Kidney (tissue), 14 donors: ENCODE results near the gene ZNF638. TPM values are rescaled to one million over a fixed set of nuclear protein-coding genes. Genes with fewer than 3 reads are reported as not detected.

Source experiments
- DNase-seq, 5 donors: peaks; one replicate each; pipeline ENCODE4 v3.0.0-alpha.2; 2013 to 2020
- FAIRE-seq: peaks from 2 replicates; lab custom pipeline; 2012; peaks lifted over from hg19 to GRCh38; lab: Jason Lieb, UNC
- H3K27ac ChIP-seq, 2 donors: one replicate each; pipeline ENCODE4 v1.7.0; 2013; ENCODE audit warnings: low read depth in 2 of 2, low read length in 2 of 2, inconsistent platforms in 1 of 2
- H3K27me3 ChIP-seq: one replicate; pipeline ENCODE4 v1.7.1; 2013; ENCODE audit warnings: low read length, inconsistent platforms; ENCODE audit not compliant: control insufficient read depth, insufficient read depth
- H3K36me3 ChIP-seq, 3 donors: one replicate each; pipeline versions ENCODE4 v1.7.0 to v1.7.1; 2013; ENCODE audit warnings: low read length in 3 of 3, control low read depth in 1 of 3, inconsistent platforms in 1 of 3; ENCODE audit not compliant: insufficient read depth in 3 of 3, control insufficient read depth in 2 of 3
- H3K4me1 ChIP-seq, 3 donors: one replicate each; pipeline versions ENCODE4 v1.7.0 to v1.7.1; 2013; ENCODE audit warnings: low read length in 3 of 3, inconsistent platforms in 1 of 3, low read depth in 1 of 3; ENCODE audit not compliant: control insufficient read depth in 2 of 3, insufficient read depth in 2 of 3
- H3K4me3 ChIP-seq, 3 donors: one replicate each; pipeline versions ENCODE4 v1.7.0 to v1.8.1; 2013; ENCODE audit warnings: low read length in 3 of 3, control low read depth in 1 of 3, inconsistent platforms in 1 of 3
- H3K9ac ChIP-seq, 3 donors: one replicate each; pipeline versions ENCODE4 v1.7.0 to v1.7.1; 2013; ENCODE audit warnings: low read length in 3 of 3, control low read depth in 1 of 3, inconsistent platforms in 1 of 3
- H3K9me3 ChIP-seq, 3 donors: one replicate each; pipeline versions ENCODE4 v1.7.0 to v1.7.1; 2013; ENCODE audit warnings: low read length in 3 of 3, control low read depth in 1 of 3, inconsistent platforms in 1 of 3; ENCODE audit not compliant: control insufficient read depth in 2 of 3, insufficient read depth in 1 of 3
- CTCF ChIP-seq: IDR thresholded peaks from 3 replicates; pipeline ENCODE4 v1.5.1; 2012; ENCODE audit warnings: mild to moderate bottlenecking, moderate library complexity, borderline replicate concordance; ENCODE audit not compliant: insufficient read depth; ENCODE audit errors: extremely low read depth
- intact Hi-C: fragments of 100-400 bp; cut with DNase I; formaldehyde crosslinking; loops from one replicate; pipeline ENCODE4 v1.11.1; 2022
- polyA plus RNA-seq: library from polyadenylated mRNA; stranded (reverse); fragments of 350-450 nt; fragmentation: Illumina TruSeq; extraction: RNeasy Lipid Tissue Mini Kit (QIAGEN cat#74804); gene quantifications from one replicate; pipeline ENCODE4 v1.2.3, GENCODE V29; 2014; ENCODE audit warnings: low read depth, low replicate concordance; ENCODE audit not compliant: insufficient read depth
- total RNA-seq: library from RNA; stranded (reverse); fragmentation: NEBNext Ultra II Directional; extraction: Animal tissue kit (Norgen Biotek cat#: 25700); gene quantifications from one replicate; pipeline ENCODE4 v1.2.1, GENCODE V29; 2021
- donor health status: control.
- donor health status: control.
- donor health status: control.
- donor health status: control.
- donor health status: control.
- donor health status: DM: yes; HTN: yes; CAD: no.
- donor health status: Normal renal cell carcinoma (clear cell type).

The ZNF638 gene
- total and polyA plus RNA-seq, 2 donors from 2014 or later, result 84.8 to 122 TPM

DNA sequence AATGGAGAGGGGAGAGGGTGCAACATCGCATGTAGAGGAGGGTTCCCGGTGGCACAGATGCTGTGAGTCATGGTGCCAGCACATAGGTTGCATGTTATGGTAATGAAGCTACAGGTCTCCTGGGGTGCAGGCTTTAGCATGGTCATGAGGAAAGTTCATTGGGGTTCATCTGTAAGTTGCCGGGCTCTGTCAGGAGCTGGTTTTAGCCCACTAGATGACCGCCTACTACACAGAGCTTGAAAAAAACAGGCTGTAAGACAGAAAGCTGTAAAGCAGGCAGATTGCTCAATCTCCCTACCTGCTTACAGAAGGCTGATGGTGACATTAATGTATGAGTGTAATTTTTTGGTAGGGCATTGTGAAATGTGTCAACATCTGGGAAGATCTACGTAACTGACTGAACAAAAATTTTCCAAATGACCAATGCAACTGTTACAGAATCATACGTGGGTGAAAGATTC is 145.7 kb downstream of the ZNF638 start:
- no peak for FAIRE-seq
- Histone ChIP-seq H3K27ac (no peak overlapping the region), H3K9me3 (no peaks in the 10 kb centered on the region), H3K36me3 (no peaks in the 10 kb centered on the region), H3K27me3 (no peaks in the 10 kb centered on the region), H3K9ac (no peak overlapping the region), H3K4me1 (no peaks in the 10 kb centered on the region), H3K4me3 (no peak overlapping the region)
- DNase-seq, result no peak
- intact Hi-C loops, result no loop called here
- no peak for TF ChIP-seq CTCF

DNA sequence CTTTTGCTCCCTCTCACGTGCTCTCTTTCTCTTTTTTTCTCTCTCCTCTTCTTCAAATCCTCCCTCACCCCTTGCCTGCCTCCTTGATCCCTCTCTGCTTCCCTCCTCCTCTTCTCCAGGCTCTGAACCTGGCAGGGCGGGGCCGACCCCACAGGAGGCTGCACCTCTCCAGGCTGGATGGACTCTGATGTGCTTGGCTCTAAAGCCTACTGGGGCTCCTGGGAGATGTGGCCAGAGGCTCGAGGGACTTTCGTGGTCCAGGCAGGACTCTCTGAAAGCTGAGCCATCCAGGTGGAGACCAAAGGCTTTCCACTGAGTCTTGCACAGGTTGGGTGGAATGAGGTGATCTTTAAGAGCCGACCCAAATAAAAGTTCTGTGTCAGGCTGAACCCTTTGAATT is 147.2 kb downstream of the ZNF638 start:
- Histone ChIP-seq H3K36me3 (no peaks in the 10 kb centered on the region), H3K4me3 (no peak overlapping the region), H3K4me1 (no peaks in the 10 kb centered on the region), H3K9ac (no peak overlapping the region), H3K27ac (no peak overlapping the region), H3K27me3 (no peaks in the 10 kb centered on the region), H3K9me3 (no peaks in the 10 kb centered on the region)
- no peak for FAIRE-seq
- no peak for TF ChIP-seq CTCF
- DNase-seq, result no peak
- intact Hi-C loops, result no loop called here

GRCh38 chr2:71479261-71479660 is 147.7 kb downstream of the ZNF638 start:
- TF ChIP-seq CTCF, result no peak
- Histone ChIP-seq H3K9me3 (no peaks in the 10 kb centered on the region), H3K36me3 (no peaks in the 10 kb centered on the region), H3K27ac (no peak overlapping the region), H3K9ac (no peak overlapping the region), H3K4me1 (no peaks in the 10 kb centered on the region), H3K4me3 (no peak overlapping the region), H3K27me3 (no peaks in the 10 kb centered on the region)
- DNase-seq (no peak), FAIRE-seq (no peak)
- intact Hi-C loops, result no loop called here

GRCh38 chr2:71481111-71481510 is 149.5 kb downstream of the ZNF638 start:
- DNase-seq (no peak), FAIRE-seq (no peak)
- Histone ChIP-seq H3K9me3 (no peaks in the 10 kb centered on the region), H3K9ac (no peak overlapping the region), H3K36me3 (no peaks in the 10 kb centered on the region), H3K4me3 (no peak overlapping the region), H3K27ac (no peak overlapping the region), H3K4me1 (no peaks in the 10 kb centered on the region), H3K27me3 (no peaks in the 10 kb centered on the region)
- intact Hi-C loops, result no loop called here
- TF ChIP-seq CTCF, result no peak
